Nephron progenitor cell (in vitro differentiated cells): ENCODE measurements around the gene VPREB3.
A peak's percentile ranks its signal among the peaks of the same experiment; 100 is the strongest.

Experiments
- DNase-seq: peaks from one replicate; pipeline ENCODE4 v3.0.0; 2021
- H3K27ac Mint-ChIP-seq: 2 replicates; pipeline ENCODE4 v1.8.0; 2021; ENCODE audit warnings: mild to moderate bottlenecking, moderate library complexity, mixed read lengths
- H3K27me3 Mint-ChIP-seq: 2 replicates; pipeline ENCODE4 v1.8.0; 2021; ENCODE audit warnings: mild to moderate bottlenecking, low read depth, mixed read lengths; ENCODE audit not compliant: poor library complexity
- H3K36me3 Mint-ChIP-seq: 2 replicates; pipeline ENCODE4 v1.8.0; 2021; ENCODE audit warnings: low read depth, mixed read lengths
- H3K4me1 Mint-ChIP-seq: 2 replicates; pipeline ENCODE4 v1.8.0; 2021; ENCODE audit warnings: mixed read lengths
- H3K4me3 Mint-ChIP-seq: 2 replicates; pipeline ENCODE4 v1.8.0; 2021; ENCODE audit warnings: mild to moderate bottlenecking, moderate library complexity, mixed read lengths
- H3K9me3 Mint-ChIP-seq: 2 replicates; pipeline ENCODE4 v1.8.0; 2021; ENCODE audit warnings: mild to moderate bottlenecking, moderate library complexity, mixed read lengths
- CTCF ChIP-seq: fragments of 200-600 bp; sonication (generic); IDR thresholded peaks from 2 replicates; pipeline ENCODE4 v1.5.0; 2021; ENCODE audit warnings: antibody characterized with exemption

VPREB3 gene

GRCh38 chr22:23796461-23796860 is 42.2 kb upstream of the VPREB3 start:
- Mint-ChIP-seq H3K4me1 (peaks cover 7% of the 10 kb centered on the region), H3K27me3 (no peaks in the 10 kb centered on the region), H3K4me3 (no peak overlapping the region), H3K9me3 (no peaks in the 10 kb centered on the region), H3K27ac (peak overlapping the region; percentile 54), H3K36me3 (peaks cover 79% of the 10 kb centered on the region)
- no peak for TF ChIP-seq CTCF
- no peak for DNase-seq

- DNase-seq, result no peak
- peaks cover 30% of the 10 kb centered on the region for H3K4me1 Mint-ChIP-seq
- no peak for TF ChIP-seq CTCF
- H3K27me3 Mint-ChIP-seq, result no peaks in the 10 kb centered on the region
- no peak overlapping the region for H3K4me3 Mint-ChIP-seq
- no peaks in the 10 kb centered on the region for H3K9me3 Mint-ChIP-seq
- peaks cover 63% of the 10 kb centered on the region for H3K36me3 Mint-ChIP-seq
- peak overlapping the region; percentile 21 for H3K27ac Mint-ChIP-seq
Measured at GRCh38 chr22:23793326-23793725, 39.1 kb upstream of the VPREB3 start.

- DNase-seq, result no peak
- Mint-ChIP-seq H3K36me3 (peaks cover 55% of the 10 kb centered on the region), H3K9me3 (no peaks in the 10 kb centered on the region), H3K27me3 (no peaks in the 10 kb centered on the region), H3K27ac (no peak overlapping the region), H3K4me3 (no peak overlapping the region), H3K4me1 (peaks cover 40% of the 10 kb centered on the region)
- TF ChIP-seq CTCF, result no peak
Measured at GRCh38 chr22:23791738-23792645, 37.8 kb upstream of the VPREB3 start.

- DNase-seq, result no peak
- Mint-ChIP-seq H3K4me3 (no peak overlapping the region), H3K27ac (no peak overlapping the region), H3K27me3 (no peaks in the 10 kb centered on the region), H3K9me3 (no peaks in the 10 kb centered on the region), H3K36me3 (peaks cover 46% of the 10 kb centered on the region), H3K4me1 (peaks cover 47% of the 10 kb centered on the region)
- no peak for TF ChIP-seq CTCF
Measured at GRCh38 chr22:23790819-23791737, 36.9 kb upstream of the VPREB3 start.

GRCh38 chr22:23789638-23790037 is 35.4 kb upstream of the VPREB3 start:
- Mint-ChIP-seq H3K36me3 (peaks cover 33% of the 10 kb centered on the region), H3K27me3 (no peaks in the 10 kb centered on the region), H3K27ac (peak overlapping the region; percentile 90), H3K4me1 (peaks cover 48% of the 10 kb centered on the region), H3K9me3 (no peaks in the 10 kb centered on the region), H3K4me3 (peak overlapping the region; percentile 93)
- DNase-seq, result no peak
- TF ChIP-seq CTCF, result no peak
